HEK293 (cell line): ENCODE results near the gene HSPG2.

Source experiments
- CTCF ChIA-PET: fragments of 350-600 bp; formaldehyde crosslinking; extraction: SDS; loops from one replicate; lab custom pipeline; 2021; ENCODE audit warnings: antibody characterized with exemption; lab: Yijun Ruan, JAX
- POLR2A ChIA-PET: fragments of 300-600 bp; formaldehyde crosslinking; extraction: SDS; loops from one replicate; lab custom pipeline; 2020; ENCODE audit warnings: antibody characterized with exemption, inconsistent platforms; lab: Yijun Ruan, JAX
- H3K27ac ChIP-seq: fragments of 200-500 bp; sonication (Bioruptor generic); 2 replicates; pipeline ENCODE4 v1.5.1; 2014; ENCODE audit warnings: low read depth, low read length, control low read depth, inconsistent platforms; ENCODE audit errors: extremely low read depth
- H3K36me3 ChIP-seq, 2 experiments: fragments of 200-500 bp in 1 of 2; sonication (Bioruptor generic) in 1 of 2; 1 replicate in 1 of 2; 2 replicates in 1 of 2; pipeline ENCODE4 v1.5.1; 2014 to 2017; ENCODE audit warnings: inconsistent platforms in 2 of 2, low read length in 2 of 2; ENCODE audit not compliant: control insufficient read depth in 2 of 2, insufficient read depth in 1 of 2
- H3K4me1 ChIP-seq: fragments of 200-500 bp; sonication (Bioruptor generic); 2 replicates; pipeline ENCODE4 v1.5.1; 2014; ENCODE audit warnings: mild to moderate bottlenecking, low read length, inconsistent platforms; ENCODE audit not compliant: control insufficient read depth, insufficient read depth
- H3K4me3 ChIP-seq: 2 replicates; pipeline ENCODE4 v1.5.1; 2011; ENCODE audit warnings: low read depth, mild to moderate bottlenecking, control low read depth, low read length, moderate library complexity
- H3K9me3 ChIP-seq: fragments of 200-500 bp; sonication (Bioruptor generic); 2 replicates; pipeline ENCODE4 v1.5.1; 2014; ENCODE audit warnings: low read depth, low read length, inconsistent platforms; ENCODE audit not compliant: control insufficient read depth, insufficient read depth
- REPIN1 ChIP-seq: fragments of 450-650 bp; formaldehyde crosslinking; IDR thresholded peaks from 2 replicates; pipeline ENCODE4 v1.5.1; 2017; ENCODE audit warnings: missing biosample characterization, missing genetic modification characterization, low read depth
- SETDB1 ChIP-seq: IDR thresholded peaks from one replicate; pipeline ENCODE4 v1.6.1; 2017; ENCODE audit warnings: mild to moderate bottlenecking, low read length, moderate library complexity, mixed read lengths; ENCODE audit not compliant: insufficient read length
- SP7 ChIP-seq: fragments of 450-650 bp; formaldehyde crosslinking; IDR thresholded peaks from 2 replicates; pipeline ENCODE4 v1.5.1; 2016; ENCODE audit warnings: missing biosample characterization, missing genetic modification characterization
- TSHZ1 ChIP-seq: fragments of 450-650 bp; formaldehyde crosslinking; IDR thresholded peaks from 2 replicates; pipeline ENCODE4 v1.5.1; 2016; ENCODE audit warnings: missing biosample characterization, missing genetic modification characterization, borderline replicate concordance
- YY1 ChIP-seq: fragments of 450-650 bp; formaldehyde crosslinking; IDR thresholded peaks from 2 replicates; pipeline ENCODE4 v1.5.1; 2018; ENCODE audit warnings: missing biosample characterization, missing genetic modification characterization
- ZFP3 ChIP-seq: fragments of 450-650 bp; formaldehyde crosslinking; IDR thresholded peaks from 2 replicates; pipeline ENCODE4 v1.5.1; 2016; ENCODE audit warnings: low read depth, missing biosample characterization, missing genetic modification characterization
- ZFP41 ChIP-seq: fragments of 450-650 bp; formaldehyde crosslinking; IDR thresholded peaks from 2 replicates; pipeline ENCODE4 v1.5.1; 2016; ENCODE audit warnings: missing biosample characterization, missing genetic modification characterization, borderline replicate concordance
- ZNF239 ChIP-seq: fragments of 450-650 bp; formaldehyde crosslinking; IDR thresholded peaks from 2 replicates; pipeline ENCODE4 v1.5.1; 2016; ENCODE audit warnings: missing biosample characterization, missing genetic modification characterization
- ZNF488 ChIP-seq: fragments of 450-650 bp; formaldehyde crosslinking; IDR thresholded peaks from 2 replicates; pipeline ENCODE4 v1.5.1; 2016; ENCODE audit warnings: missing biosample characterization, missing genetic modification characterization
- ZNF513 ChIP-seq: fragments of 450-650 bp; IDR thresholded peaks from 2 replicates; pipeline ENCODE4 v1.5.1; 2018; ENCODE audit warnings: missing biosample characterization, missing genetic modification characterization
- ZNF530 ChIP-seq: fragments of 450-650 bp; formaldehyde crosslinking; IDR thresholded peaks from 2 replicates; pipeline ENCODE4 v1.5.1; 2016; ENCODE audit warnings: low read depth, missing biosample characterization, missing genetic modification characterization
- ZNF624 ChIP-seq: fragments of 450-650 bp; formaldehyde crosslinking; IDR thresholded peaks from 2 replicates; pipeline ENCODE4 v1.5.1; 2017; ENCODE audit warnings: missing biosample characterization, missing genetic modification characterization
- ZNF626 ChIP-seq: fragments of 450-650 bp; sonication (Bioruptor Pico); formaldehyde crosslinking; IDR thresholded peaks from 2 replicates; pipeline ENCODE4 v1.5.1; 2018; ENCODE audit warnings: missing biosample characterization, missing genetic modification characterization, inconsistent platforms
- TF ChIP-seq, protein P1 (sequence below): fragments of 450-650 bp; formaldehyde crosslinking; IDR thresholded peaks from 2 replicates; pipeline ENCODE4 v1.5.1; 2016; ENCODE audit warnings: missing biosample characterization, missing genetic modification characterization, low read depth
- TF ChIP-seq, protein P2 (sequence below): fragments of 450-650 bp; formaldehyde crosslinking; IDR thresholded peaks from 2 replicates; pipeline ENCODE4 v1.5.1; 2016; ENCODE audit warnings: missing biosample characterization, missing genetic modification characterization, borderline replicate concordance

HSPG2 gene

GRCh38 chr1:21854751-21855131 lies 82.4 kb downstream of the HSPG2 start (continued):
- TF ChIP-seq TSHZ1 (tag by site-specific recombination) = no peak
- TF ChIP-seq, protein P1, sequence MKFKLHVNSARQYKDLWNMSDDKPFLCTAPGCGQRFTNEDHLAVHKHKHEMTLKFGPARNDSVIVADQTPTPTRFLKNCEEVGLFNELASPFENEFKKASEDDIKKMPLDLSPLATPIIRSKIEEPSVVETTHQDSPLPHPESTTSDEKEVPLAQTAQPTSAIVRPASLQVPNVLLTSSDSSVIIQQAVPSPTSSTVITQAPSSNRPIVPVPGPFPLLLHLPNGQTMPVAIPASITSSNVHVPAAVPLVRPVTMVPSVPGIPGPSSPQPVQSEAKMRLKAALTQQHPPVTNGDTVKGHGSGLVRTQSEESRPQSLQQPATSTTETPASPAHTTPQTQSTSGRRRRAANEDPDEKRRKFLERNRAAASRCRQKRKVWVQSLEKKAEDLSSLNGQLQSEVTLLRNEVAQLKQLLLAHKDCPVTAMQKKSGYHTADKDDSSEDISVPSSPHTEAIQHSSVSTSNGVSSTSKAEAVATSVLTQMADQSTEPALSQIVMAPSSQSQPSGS (tag by site-specific recombination) = no peak

DNA sequence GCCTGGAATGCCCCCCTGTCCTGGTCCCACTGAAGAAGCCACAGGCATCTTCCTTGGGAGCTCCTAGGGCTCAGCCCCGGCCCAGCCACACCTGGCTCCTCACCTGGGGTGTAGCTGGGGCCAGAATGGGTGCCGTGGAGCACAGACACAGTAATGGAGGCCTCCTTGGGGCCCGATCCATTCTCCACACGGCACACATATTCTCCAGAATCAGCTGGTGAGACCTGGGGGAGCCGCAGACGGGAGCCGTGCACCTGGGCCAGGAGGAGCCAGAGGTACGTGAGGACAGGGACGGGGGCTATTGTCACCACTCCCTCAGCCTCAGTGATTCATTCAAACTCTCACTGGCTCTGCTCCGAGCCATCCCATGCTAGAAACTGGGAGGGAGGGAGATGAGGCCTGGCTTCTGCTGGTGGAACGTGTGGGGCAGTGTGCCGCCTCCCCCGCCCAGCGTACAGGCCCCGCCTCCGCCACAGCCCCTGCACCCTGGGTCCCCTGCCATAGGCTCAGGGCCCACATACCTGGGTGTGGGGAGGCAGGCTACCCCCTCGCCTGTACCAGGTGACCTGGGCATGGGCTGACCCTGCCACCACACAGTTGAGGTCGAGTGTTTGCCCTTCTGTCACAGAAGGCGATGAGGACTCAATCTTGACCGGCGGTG lies 82.9 kb downstream of the HSPG2 start:
- no peak for TF ChIP-seq ZFP41 (tag by site-specific recombination)
- no peak for TF ChIP-seq ZNF530 (tag by site-specific recombination)
- no peak for TF ChIP-seq ZFP3 (tag by site-specific recombination)
- TF ChIP-seq ZNF624 = no peak
- no peak for TF ChIP-seq ZNF239 (tag by site-specific recombination)
- no peak for TF ChIP-seq YY1 (tag by site-specific recombination)
- no peak for TF ChIP-seq ZNF626
- TF ChIP-seq, protein P2, sequence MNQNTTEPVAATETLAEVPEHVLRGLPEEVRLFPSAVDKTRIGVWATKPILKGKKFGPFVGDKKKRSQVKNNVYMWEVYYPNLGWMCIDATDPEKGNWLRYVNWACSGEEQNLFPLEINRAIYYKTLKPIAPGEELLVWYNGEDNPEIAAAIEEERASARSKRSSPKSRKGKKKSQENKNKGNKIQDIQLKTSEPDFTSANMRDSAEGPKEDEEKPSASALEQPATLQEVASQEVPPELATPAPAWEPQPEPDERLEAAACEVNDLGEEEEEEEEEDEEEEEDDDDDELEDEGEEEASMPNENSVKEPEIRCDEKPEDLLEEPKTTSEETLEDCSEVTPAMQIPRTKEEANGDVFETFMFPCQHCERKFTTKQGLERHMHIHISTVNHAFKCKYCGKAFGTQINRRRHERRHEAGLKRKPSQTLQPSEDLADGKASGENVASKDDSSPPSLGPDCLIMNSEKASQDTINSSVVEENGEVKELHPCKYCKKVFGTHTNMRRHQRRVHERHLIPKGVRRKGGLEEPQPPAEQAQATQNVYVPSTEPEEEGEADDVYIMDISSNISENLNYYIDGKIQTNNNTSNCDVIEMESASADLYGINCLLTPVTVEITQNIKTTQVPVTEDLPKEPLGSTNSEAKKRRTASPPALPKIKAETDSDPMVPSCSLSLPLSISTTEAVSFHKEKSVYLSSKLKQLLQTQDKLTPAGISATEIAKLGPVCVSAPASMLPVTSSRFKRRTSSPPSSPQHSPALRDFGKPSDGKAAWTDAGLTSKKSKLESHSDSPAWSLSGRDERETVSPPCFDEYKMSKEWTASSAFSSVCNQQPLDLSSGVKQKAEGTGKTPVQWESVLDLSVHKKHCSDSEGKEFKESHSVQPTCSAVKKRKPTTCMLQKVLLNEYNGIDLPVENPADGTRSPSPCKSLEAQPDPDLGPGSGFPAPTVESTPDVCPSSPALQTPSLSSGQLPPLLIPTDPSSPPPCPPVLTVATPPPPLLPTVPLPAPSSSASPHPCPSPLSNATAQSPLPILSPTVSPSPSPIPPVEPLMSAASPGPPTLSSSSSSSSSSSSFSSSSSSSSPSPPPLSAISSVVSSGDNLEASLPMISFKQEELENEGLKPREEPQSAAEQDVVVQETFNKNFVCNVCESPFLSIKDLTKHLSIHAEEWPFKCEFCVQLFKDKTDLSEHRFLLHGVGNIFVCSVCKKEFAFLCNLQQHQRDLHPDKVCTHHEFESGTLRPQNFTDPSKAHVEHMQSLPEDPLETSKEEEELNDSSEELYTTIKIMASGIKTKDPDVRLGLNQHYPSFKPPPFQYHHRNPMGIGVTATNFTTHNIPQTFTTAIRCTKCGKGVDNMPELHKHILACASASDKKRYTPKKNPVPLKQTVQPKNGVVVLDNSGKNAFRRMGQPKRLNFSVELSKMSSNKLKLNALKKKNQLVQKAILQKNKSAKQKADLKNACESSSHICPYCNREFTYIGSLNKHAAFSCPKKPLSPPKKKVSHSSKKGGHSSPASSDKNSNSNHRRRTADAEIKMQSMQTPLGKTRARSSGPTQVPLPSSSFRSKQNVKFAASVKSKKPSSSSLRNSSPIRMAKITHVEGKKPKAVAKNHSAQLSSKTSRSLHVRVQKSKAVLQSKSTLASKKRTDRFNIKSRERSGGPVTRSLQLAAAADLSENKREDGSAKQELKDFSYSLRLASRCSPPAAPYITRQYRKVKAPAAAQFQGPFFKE (tag by site-specific recombination) = no peak
- no peak for TF ChIP-seq REPIN1 (tag by site-specific recombination)
- TF ChIP-seq SP7 (tag by site-specific recombination) = no peak
- TF ChIP-seq ZNF513 = no peak
- no peak for TF ChIP-seq ZNF488 (tag by site-specific recombination)
- no peak for TF ChIP-seq SETDB1
- H3K9me3 ChIP-seq = no peaks in the 10 kb centered on the region
- ChIA-PET POLR2A (no interaction called here), CTCF (no interaction called here)
- H3K27ac ChIP-seq = no peak overlapping the region
- no peak overlapping the region for H3K4me3 ChIP-seq
- H3K4me1 ChIP-seq = no peaks in the 10 kb centered on the region
- peaks cover 0 to 71% of the 10 kb centered on the region in 2 experiments; a peak in 1 of 3 replicates for H3K36me3 ChIP-seq
